GM18526 (cell line): ENCODE data around the gene LRBA.

Experiments used
- POLR2A ChIP-seq: IDR thresholded peaks from 3 replicates; pipeline ENCODE4 v1.6.1; 2011; ENCODE audit not compliant: insufficient read length; ENCODE audit errors: extremely low read depth

LRBA gene

DNA sequence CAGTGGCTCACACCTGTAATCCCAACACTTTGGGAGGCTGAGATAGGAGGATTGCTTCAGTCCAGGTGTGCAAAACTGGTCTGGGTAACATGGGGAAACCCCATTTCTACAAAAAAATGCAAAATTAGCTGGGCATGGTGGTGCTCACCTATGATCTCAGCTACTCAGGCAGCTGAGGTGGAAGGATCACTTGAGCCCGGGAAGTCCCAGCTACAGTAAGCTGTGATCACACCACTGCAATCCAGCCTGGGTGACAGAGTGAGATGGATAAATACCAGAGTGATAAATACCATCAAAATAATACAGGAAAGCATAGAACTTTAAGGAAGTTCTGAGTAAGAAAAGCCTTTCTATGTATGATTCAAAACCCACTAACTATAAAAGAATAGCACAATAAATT, 52.8 kb downstream of the LRBA start:
- TF ChIP-seq POLR2A, result no peak

- TF ChIP-seq POLR2A, result no peak
Measured at GRCh38 chr4:150961566-150961965, 53.5 kb downstream of the LRBA start.

- TF ChIP-seq POLR2A, result no peak
Measured at GRCh38 chr4:150960818-150961217, 54.3 kb downstream of the LRBA start.

GRCh38 chr4:150960079-150960478, 55.0 kb downstream of the LRBA start:
- TF ChIP-seq POLR2A, result no peak

- no peak for TF ChIP-seq POLR2A
Measured at GRCh38 chr4:150952167-150952845, 62.8 kb downstream of the LRBA start.

GRCh38 chr4:150950657-150951288, 64.3 kb downstream of the LRBA start:
- no peak for TF ChIP-seq POLR2A

- TF ChIP-seq POLR2A, result no peak
Measured at GRCh38 chr4:150949943-150950342, 65.1 kb downstream of the LRBA start.

- no peak for TF ChIP-seq POLR2A
Measured at GRCh38 chr4:150949342-150949741, 65.7 kb downstream of the LRBA start.

- no peak for TF ChIP-seq POLR2A
Measured at GRCh38 chr4:150948710-150949109, 66.4 kb downstream of the LRBA start.

DNA sequence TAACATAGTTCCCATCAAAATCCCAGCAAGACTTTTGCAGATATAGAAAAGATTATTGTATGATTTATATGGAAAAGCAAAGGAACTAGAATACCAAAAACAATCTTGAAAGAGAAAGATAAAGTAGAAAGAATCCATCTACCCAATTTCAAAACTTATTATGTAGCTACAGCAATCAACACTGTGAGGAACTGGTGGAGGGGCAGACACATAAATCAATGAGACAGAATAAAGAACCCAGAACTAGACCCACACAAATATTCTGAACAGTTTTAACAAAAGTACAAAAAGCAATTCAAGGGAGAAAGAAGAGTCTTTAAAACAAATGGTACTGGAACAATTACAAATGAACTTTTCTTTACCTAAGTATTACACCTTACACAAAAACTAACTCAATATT, 67.0 kb downstream of the LRBA start:
- no peak for TF ChIP-seq POLR2A

GRCh38 chr4:150944660-150945059, 70.4 kb downstream of the LRBA start:
- no peak for TF ChIP-seq POLR2A

- TF ChIP-seq POLR2A, result no peak
Measured at GRCh38 chr4:150943818-150944217, 71.3 kb downstream of the LRBA start.

GRCh38 chr4:150943126-150943525, 72.0 kb downstream of the LRBA start:
- TF ChIP-seq POLR2A, result no peak

GRCh38 chr4:150942539-150942938, 72.5 kb downstream of the LRBA start:
- no peak for TF ChIP-seq POLR2A

DNA sequence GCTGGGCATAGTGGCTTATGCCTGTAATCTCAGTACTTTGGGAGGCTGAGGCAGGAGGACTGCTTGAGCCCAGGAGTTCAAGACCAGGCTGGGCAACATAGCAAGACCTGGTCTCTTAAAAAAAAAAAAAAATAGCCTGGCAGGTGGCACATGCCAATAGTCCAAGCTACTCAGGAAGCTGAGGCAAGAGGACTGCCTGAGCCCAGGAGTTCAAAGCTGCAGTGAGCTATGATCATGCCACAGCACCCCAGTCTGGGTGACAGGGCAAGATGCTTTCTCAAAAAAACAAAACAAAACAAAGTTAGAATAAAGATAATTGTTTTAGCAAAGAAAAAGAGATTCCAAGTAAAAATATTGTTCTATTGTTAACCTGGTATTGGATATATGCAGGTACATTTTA, 75.0 kb downstream of the LRBA start:
- no peak for TF ChIP-seq POLR2A

- TF ChIP-seq POLR2A, result no peak
Measured at GRCh38 chr4:150939530-150939929, 75.6 kb downstream of the LRBA start.
